Femur (tissue), 1 donor: Measurements from ENCODE around the gene TTC28.
A peak's percentile ranks its signal among the peaks of the same experiment; 100 is the strongest.

ENCODE experiments used
- DNase-seq: peaks from one replicate; pipeline ENCODE4 v3.0.0-alpha.2; 2017

Gene TTC28

GRCh38 chr22:28015676-28016601 lies 663.7 kb downstream of the TTC28 start:
- no peak for DNase-seq

GRCh38 chr22:28015046-28015425 lies 664.6 kb downstream of the TTC28 start:
- no peak for DNase-seq

GRCh38 chr22:28014211-28015045 lies 665.2 kb downstream of the TTC28 start:
- no peak for DNase-seq

GRCh38 chr22:28013611-28014010 lies 666.0 kb downstream of the TTC28 start:
- DNase-seq = no peak

- DNase-seq = no peak
Observed at GRCh38 chr22:28012832-28013460, 666.7 kb downstream of the TTC28 start.

- DNase-seq = peak; percentile 87
Observed at GRCh38 chr22:28009272-28009827, 670.3 kb downstream of the TTC28 start.

- no peak for DNase-seq
Observed at GRCh38 chr22:28008649-28009048, 671.0 kb downstream of the TTC28 start.

- DNase-seq = no peak
Observed at GRCh38 chr22:28008056-28008455, 671.6 kb downstream of the TTC28 start.

- DNase-seq = no peak
Observed at GRCh38 chr22:28006271-28006670, 673.4 kb downstream of the TTC28 start.

- no peak for DNase-seq
Observed at GRCh38 chr22:28005513-28005912, 674.1 kb downstream of the TTC28 start.

- DNase-seq = no peak
Observed at GRCh38 chr22:28004021-28004420, 675.6 kb downstream of the TTC28 start.

- no peak for DNase-seq
Observed at GRCh38 chr22:28002863-28003565, 676.6 kb downstream of the TTC28 start.

GRCh38 chr22:28002181-28002700 lies 677.4 kb downstream of the TTC28 start:
- no peak for DNase-seq

- no peak for DNase-seq
Observed at GRCh38 chr22:28001171-28001835, 678.3 kb downstream of the TTC28 start.

GRCh38 chr22:28000361-28000760 lies 679.3 kb downstream of the TTC28 start:
- no peak for DNase-seq

GRCh38 chr22:27999876-28000275 lies 679.8 kb downstream of the TTC28 start:
- no peak for DNase-seq

- DNase-seq = no peak
Observed at GRCh38 chr22:27998511-27999410, 680.9 kb downstream of the TTC28 start.

- no peak for DNase-seq
Observed at GRCh38 chr22:27997538-27997937, 682.1 kb downstream of the TTC28 start.

GRCh38 chr22:27996981-27997380 lies 682.7 kb downstream of the TTC28 start:
- no peak for DNase-seq

- DNase-seq = no peak
Observed at GRCh38 chr22:27996529-27996925, 683.1 kb downstream of the TTC28 start.
